Measurements from ENCODE around the gene SHANK1.

Gene SHANK1

GRCh38 chr19:50639121-50640112 is 80.2 kb downstream of the SHANK1 start, which contains the start of gene SYT3:
Gene SYT3, minus strand, starts transcription at chr19:50639881. Its CDS starts 2,470 bp downstream, at chr19:50637411.
- Histone ChIP-seq H3K4me1 (peaks cover 0 to 13% (median 5%) of the 10 kb centered on the region in 4 donors), H3K9me3 (peaks cover 0 to 6% (median 0%) of the 10 kb centered on the region in 3 donors), H3K27me3 (peaks cover 0 to 77% of the 10 kb centered on the region in 2 donors), H3K4me3 (peak within 1 kb of the TSS; percentile 18 to 41), H3K36me3 (no peaks in the 10 kb centered on the region), H3K27ac (no peak within 1 kb of the TSS)
- DNase-seq, result no peak
- intact Hi-C loops (cut with DNase I; ENCODE audit: low total_unique reads), result no loop called here
- TF ChIP-seq CTCF (IDR thresholded peaks at IDR 0.05), result no peak

GRCh38 chr19:50638600-50638999 is 81.0 kb downstream of the SHANK1 start:
- H3K27me3 ChIP-seq, result peaks cover 0 to 72% of the 10 kb centered on the region in 2 donors
- intact Hi-C loops (cut with DNase I; ENCODE audit: low total_unique reads), result no loop called here
- H3K27ac ChIP-seq, result no peak overlapping the region
- no peak for DNase-seq
- peaks cover 0 to 13% (median 5%) of the 10 kb centered on the region in 4 donors for H3K4me1 ChIP-seq
- no peak overlapping the region for H3K4me3 ChIP-seq
- no peaks in the 10 kb centered on the region for H3K36me3 ChIP-seq
- peaks cover 0 to 15% (median 8%) of the 10 kb centered on the region in 3 donors for H3K9me3 ChIP-seq
- TF ChIP-seq CTCF (IDR thresholded peaks at IDR 0.05), result no peak

GRCh38 chr19:50636317-50637085 is 83.1 kb downstream of the SHANK1 start:
- Histone ChIP-seq H3K36me3 (no peaks in the 10 kb centered on the region), H3K27me3 (peaks cover 0 to 65% of the 10 kb centered on the region in 2 donors), H3K9me3 (peaks cover 0 to 29% (median 22%) of the 10 kb centered on the region in 3 donors), H3K27ac (no peak overlapping the region), H3K4me1 (peaks cover 0 to 13% (median 5%) of the 10 kb centered on the region in 4 donors), H3K4me3 (no peak overlapping the region)
- no peak for TF ChIP-seq CTCF (IDR thresholded peaks at IDR 0.05)
- peak in 1 of 2 donors; percentile 37 for DNase-seq
- intact Hi-C loops (cut with DNase I; ENCODE audit: low total_unique reads), result no loop called here

- H3K4me3 ChIP-seq, result no peak overlapping the region
- intact Hi-C loops (cut with DNase I; ENCODE audit: low total_unique reads), result no loop called here
- no peaks in the 10 kb centered on the region for H3K36me3 ChIP-seq
- peaks cover 0 to 29% (median 22%) of the 10 kb centered on the region in 3 donors for H3K9me3 ChIP-seq
- peaks cover 0 to 3% (median under 1%) of the 10 kb centered on the region in 4 donors for H3K4me1 ChIP-seq
- H3K27ac ChIP-seq, result no peak overlapping the region
- peaks cover 0 to 49% of the 10 kb centered on the region in 2 donors for H3K27me3 ChIP-seq
- no peak for TF ChIP-seq CTCF (IDR thresholded peaks at IDR 0.05)
- DNase-seq, result no peak
Observed at GRCh38 chr19:50633973-50634372, 85.6 kb downstream of the SHANK1 start.

GRCh38 chr19:50633359-50633758 is 86.2 kb downstream of the SHANK1 start:
- no peak overlapping the region for H3K27ac ChIP-seq
- no peaks in the 10 kb centered on the region for H3K36me3 ChIP-seq
- no peak for DNase-seq
- H3K9me3 ChIP-seq, result peaks cover 0 to 29% (median 22%) of the 10 kb centered on the region in 3 donors
- TF ChIP-seq CTCF (IDR thresholded peaks at IDR 0.05), result no peak
- intact Hi-C loops (cut with DNase I; ENCODE audit: low total_unique reads), result no loop called here
- H3K4me3 ChIP-seq, result no peak overlapping the region
- peaks cover 0 to 43% of the 10 kb centered on the region in 2 donors for H3K27me3 ChIP-seq
- H3K4me1 ChIP-seq, result no peaks in the 10 kb centered on the region
